Psoas muscle (tissue), 8 donors: ENCODE measurements around the gene GOLGA1. TPM values are rescaled to one million over a fixed set of nuclear protein-coding genes. Genes with fewer than 3 reads are reported as not detected.
"Not testable (repeated sequence)": the region's sequence is repeated elsewhere in the genome, so short reads cannot be mapped to it uniquely, and the experiment has no call there.

Experiments
- ATAC-seq, 4 donors: fragments of 200-7000 bp; cut with Tn5 transposase; one replicate each; pipeline ENCODE4 v1.9.1; 2020; ENCODE audit warnings: moderate library complexity in 3 of 4, mild to moderate bottlenecking in 2 of 4
- DNase-seq, 2 donors: peaks; one replicate each; pipeline ENCODE4 v3.0.0-alpha.2; 2020
- H3K27ac ChIP-seq: fragments of 200-600 bp; one replicate; pipeline ENCODE4 v1.8.0; 2022
- H3K27me3 ChIP-seq, 3 donors: fragments of 200-600 bp in 1 of 3; one replicate each; pipeline versions ENCODE4 v1.6.1 to v1.8.0; 2013 to 2022; ENCODE audit warnings: low read length in 2 of 3, mild to moderate bottlenecking in 2 of 3, moderate library complexity in 1 of 3; ENCODE audit not compliant: insufficient read depth in 3 of 3
- H3K36me3 ChIP-seq, 2 donors: fragments of 200-600 bp in 1 of 2; one replicate each; pipeline versions ENCODE4 v1.6.1 to v1.8.0; 2013 to 2022; ENCODE audit warnings: low read depth in 1 of 2, mild to moderate bottlenecking in 1 of 2, moderate library complexity in 1 of 2; ENCODE audit not compliant: insufficient read depth in 1 of 2
- H3K4me1 ChIP-seq: fragments of 200-600 bp; one replicate; pipeline ENCODE4 v1.8.0; 2022
- H3K4me3 ChIP-seq: fragments of 200-600 bp; one replicate; pipeline ENCODE4 v1.8.0; 2022; ENCODE audit warnings: mild to moderate bottlenecking
- H3K9me3 ChIP-seq: fragments of 200-600 bp; one replicate; pipeline ENCODE4 v1.8.0; 2022
- WGBS, 3 donors: extraction: QIAGEN DNeasy Blood & Tissue Kit; methylation state at CpG; one replicate each; pipeline versions ENCODE4 v1.1.6 to v1.1.7; 2013; 5-methylcytosine and 5-hydroxymethylcytosine counted together
- intact Hi-C, 2 donors: fragments of 100-400 bp; cut with DNase I; formaldehyde crosslinking; loops; one replicate each; pipeline versions ENCODE4 v1.11.0 to v1.14.2; 2022
- polyA plus RNA-seq, 3 donors: library from polyadenylated mRNA; stranded (reverse); fragments of 200-250 nt; gene quantifications; one replicate each; pipeline ENCODE4 v1.2.3, GENCODE V29; 2013
- total RNA-seq, 4 donors: library from RNA; stranded (reverse); fragmentation: NEBNext Ultra II Directional in 2 of 4; extraction: Animal tissue kit (Norgen Biotek cat#: 25700) in 2 of 4; gene quantifications; one replicate each; pipeline versions ENCODE4 v1.2.1 to v1.2.4, GENCODE V29; 2021 to 2023
- TF ChIP-seq, protein P1 (sequence below): fragments of 200-600 bp; IDR thresholded peaks from one replicate; pipeline ENCODE4 v1.8.0; 2022; ENCODE audit warnings: antibody characterized with exemption
- donor health status: healthy with polysubstance abuse.
- donor health status: DM: no; HTN: no; CAD: no; lungs with moderate emphysema.
- donor health status: Bipolar disorder and iron deficiency.
- donor health status: healthy.
- donor health status: DM: yes; HTN: yes; CAD: no.
- donor health status: DM: no; HTN: no; CAD: no.
- donor health status: DM: no; HTN: no; CAD: no.
- donor health status: DM: yes; HTN: yes; CAD: no.

Gene GOLGA1
- total and polyA plus RNA-seq, 7 donors, result 8.0 to 23.0 (median 15.2) TPM

DNA sequence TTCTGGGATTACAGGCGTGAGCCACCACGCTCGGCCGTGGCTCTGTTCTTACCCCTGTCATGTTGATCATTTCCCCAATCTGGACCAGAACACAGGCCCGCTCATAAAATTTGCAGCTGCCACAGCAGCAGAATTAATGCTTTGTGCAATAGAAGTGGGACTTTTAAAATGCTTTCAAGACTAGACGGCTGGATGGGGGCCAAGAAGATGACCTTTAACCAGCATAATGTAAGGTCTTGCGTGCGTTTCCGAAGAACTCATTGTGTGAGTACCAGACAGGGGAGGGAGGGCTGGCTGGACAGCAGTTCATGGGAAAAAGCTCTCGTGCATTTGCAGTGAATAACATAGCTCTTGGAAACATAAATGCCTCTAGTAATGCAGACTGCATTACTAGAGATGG, 91.1 kb downstream of the GOLGA1 start:
- 33 to 51% (median 35%) methylated on average over 10 of the region's 10 CpGs for WGBS, 3 donors
- ATAC-seq (no peak), DNase-seq (no peak)
- no peak overlapping the region for H3K27ac ChIP-seq
- H3K27me3 ChIP-seq, result no peaks in the 10 kb centered on the region
- H3K9me3 ChIP-seq, result no peaks in the 10 kb centered on the region
- H3K4me1 ChIP-seq, result peaks cover 14% of the 10 kb centered on the region
- intact Hi-C loops, result no loop called here
- TF ChIP-seq, protein P1, sequence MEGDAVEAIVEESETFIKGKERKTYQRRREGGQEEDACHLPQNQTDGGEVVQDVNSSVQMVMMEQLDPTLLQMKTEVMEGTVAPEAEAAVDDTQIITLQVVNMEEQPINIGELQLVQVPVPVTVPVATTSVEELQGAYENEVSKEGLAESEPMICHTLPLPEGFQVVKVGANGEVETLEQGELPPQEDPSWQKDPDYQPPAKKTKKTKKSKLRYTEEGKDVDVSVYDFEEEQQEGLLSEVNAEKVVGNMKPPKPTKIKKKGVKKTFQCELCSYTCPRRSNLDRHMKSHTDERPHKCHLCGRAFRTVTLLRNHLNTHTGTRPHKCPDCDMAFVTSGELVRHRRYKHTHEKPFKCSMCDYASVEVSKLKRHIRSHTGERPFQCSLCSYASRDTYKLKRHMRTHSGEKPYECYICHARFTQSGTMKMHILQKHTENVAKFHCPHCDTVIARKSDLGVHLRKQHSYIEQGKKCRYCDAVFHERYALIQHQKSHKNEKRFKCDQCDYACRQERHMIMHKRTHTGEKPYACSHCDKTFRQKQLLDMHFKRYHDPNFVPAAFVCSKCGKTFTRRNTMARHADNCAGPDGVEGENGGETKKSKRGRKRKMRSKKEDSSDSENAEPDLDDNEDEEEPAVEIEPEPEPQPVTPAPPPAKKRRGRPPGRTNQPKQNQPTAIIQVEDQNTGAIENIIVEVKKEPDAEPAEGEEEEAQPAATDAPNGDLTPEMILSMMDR, result no peak
- no peak overlapping the region for H3K4me3 ChIP-seq
- H3K36me3 ChIP-seq, result no peaks in the 10 kb centered on the region

DNA sequence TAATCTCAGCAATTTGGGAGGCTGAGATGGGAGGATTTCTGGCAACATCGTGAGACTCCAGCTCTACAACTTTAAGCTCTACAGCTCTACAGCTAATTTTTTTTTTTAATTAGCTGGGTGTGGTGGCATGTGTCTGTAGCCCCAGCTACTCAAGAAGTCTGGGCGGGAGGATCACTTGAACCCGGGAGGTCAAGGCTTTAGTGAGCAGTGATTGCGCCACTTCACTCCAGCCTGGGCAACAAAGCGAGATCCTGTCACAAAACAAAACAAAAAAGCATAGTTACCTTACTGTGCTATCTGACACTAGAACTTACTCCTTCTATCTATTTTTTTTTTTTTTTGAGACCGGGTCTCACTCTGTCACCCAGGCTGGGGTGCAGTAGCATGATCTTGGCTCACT, 93.9 kb downstream of the GOLGA1 start:
- Histone ChIP-seq H3K27me3 (no peaks in the 10 kb centered on the region), H3K9me3 (no peaks in the 10 kb centered on the region), H3K36me3 (no peaks in the 10 kb centered on the region), H3K27ac (no peak overlapping the region), H3K4me3 (no peak overlapping the region), H3K4me1 (peaks cover under 1% of the 10 kb centered on the region)
- 84 to 97% (median 96%) methylated on average over 6 of the region's 6 CpGs for WGBS, 3 donors
- TF ChIP-seq, protein P1, result no peak
- intact Hi-C loops, result no loop called here
- DNase-seq, result no peak
- ATAC-seq, result no peak

DNA sequence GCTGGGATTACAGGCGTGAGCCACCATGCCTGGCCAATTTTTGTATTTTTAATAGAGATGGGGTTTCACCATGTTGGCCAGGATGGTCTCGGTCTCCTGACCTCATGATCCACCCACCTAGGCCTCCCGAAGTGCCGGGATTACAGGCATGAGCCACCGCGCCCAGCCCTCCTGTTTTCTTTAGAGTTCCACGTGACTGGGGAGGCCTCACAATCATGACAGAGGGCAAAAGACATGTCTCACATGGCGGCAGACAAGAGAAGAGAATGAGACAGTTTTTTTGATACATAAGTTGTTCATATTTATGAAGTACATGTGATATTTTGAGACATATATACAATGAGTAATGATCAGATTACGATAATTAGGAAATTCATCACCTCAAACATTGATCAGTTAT, 94.4 kb downstream of the GOLGA1 start:
- 93 to 98% (median 98%) methylated on average over 9 of the region's 9 CpGs for WGBS, 3 donors
- H3K27ac ChIP-seq, H3K27me3 ChIP-seq, H3K36me3 ChIP-seq, ATAC-seq, intact Hi-C loops, DNase-seq, H3K4me3 ChIP-seq, H3K9me3 ChIP-seq, H3K4me1 ChIP-seq: not testable (repeated sequence)

DNA sequence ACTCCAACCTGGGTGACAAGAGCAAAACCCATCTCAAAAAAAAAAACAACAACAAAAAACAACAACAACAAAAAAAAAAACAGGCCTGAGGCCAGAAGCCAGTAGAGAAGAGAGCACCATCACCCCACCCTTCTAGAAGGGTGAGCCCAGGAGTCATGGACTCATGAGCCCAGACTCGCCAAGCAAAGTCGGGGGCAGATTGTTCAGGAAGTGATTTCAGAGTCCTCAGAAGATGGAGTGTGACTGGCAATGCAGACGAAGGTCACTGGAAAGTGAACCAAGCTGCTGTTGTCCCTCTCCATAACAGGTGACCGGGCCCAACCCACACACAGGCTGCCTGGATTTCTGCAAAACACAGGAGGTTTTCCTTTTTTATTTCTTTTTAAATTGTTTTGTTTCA, 96.6 kb downstream of the GOLGA1 start:
- DNase-seq (no peak), ATAC-seq (no peak)
- Histone ChIP-seq H3K27ac (no peak overlapping the region), H3K27me3 (no peaks in the 10 kb centered on the region), H3K36me3 (no peaks in the 10 kb centered on the region), H3K4me3 (no peak overlapping the region), H3K9me3 (no peaks in the 10 kb centered on the region), H3K4me1 (peaks cover 8% of the 10 kb centered on the region)
- intact Hi-C loops, result no loop called here
- TF ChIP-seq, protein P1, result no peak
- WGBS, 3 donors, result 57 to 68% (median 59%) methylated on average over 4 of the region's 4 CpGs

DNA sequence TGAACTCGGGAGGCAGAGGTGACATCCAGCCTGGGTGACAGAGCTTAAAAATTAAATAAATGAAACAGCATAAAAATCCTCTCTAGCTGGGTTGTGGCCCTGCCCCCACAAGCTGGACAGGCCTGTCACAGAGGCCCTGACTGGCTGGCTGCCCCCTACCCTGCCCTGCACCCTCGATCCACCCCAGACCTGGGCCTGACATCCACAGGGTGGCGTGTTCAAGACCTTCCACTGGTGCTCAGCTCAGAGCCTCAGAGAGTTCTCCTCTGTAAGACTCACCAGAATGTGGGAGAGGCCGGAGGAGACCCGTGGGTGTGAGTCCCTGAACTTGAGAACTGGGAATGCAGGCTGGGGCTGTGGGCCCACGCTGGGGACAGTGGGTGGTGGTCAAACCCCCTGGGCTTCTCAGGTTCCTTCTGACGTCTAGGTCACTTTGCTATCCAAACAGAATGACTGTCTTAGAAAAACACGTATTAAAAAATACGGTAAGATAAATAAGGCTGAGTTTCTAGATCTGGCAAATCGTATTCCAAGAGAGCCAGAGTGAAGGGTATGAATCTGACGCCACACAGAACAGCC, 97.3 kb downstream of the GOLGA1 start:
- TF ChIP-seq, protein P1, result no peak
- DNase-seq (no peak), ATAC-seq (no peak)
- H3K27ac ChIP-seq, result no peak overlapping the region
- H3K4me3 ChIP-seq, result no peak overlapping the region
- H3K36me3 ChIP-seq, result no peaks in the 10 kb centered on the region
- H3K4me1 ChIP-seq, result peaks cover 8% of the 10 kb centered on the region
- WGBS, 3 donors, result 81 to 85% (median 85%) methylated on average over 11 of the region's 11 CpGs
- intact Hi-C loops, result no loop called here
- H3K9me3 ChIP-seq, result no peaks in the 10 kb centered on the region
- no peaks in the 10 kb centered on the region for H3K27me3 ChIP-seq
